Ascending aorta (tissue), 2 donors: ENCODE results near the gene COG5. TPM values are rescaled to one million over a fixed set of nuclear protein-coding genes. Genes with fewer than 3 reads are reported as not detected.

Experiments
- DNase-seq, 2 donors: peaks; one replicate each; pipeline ENCODE4 v3.0.0-alpha.2; 2019; ENCODE audit warnings: low spot score in 2 of 2
- H3K27ac ChIP-seq, 2 donors: fragments of 200-600 bp; sonication (generic); one replicate each; pipeline ENCODE4 v1.5.1; 2016 to 2017; ENCODE audit warnings: mild to moderate bottlenecking in 1 of 2
- H3K27me3 ChIP-seq: fragments of 200-600 bp; sonication (generic); one replicate; pipeline ENCODE4 v1.5.1; 2017
- H3K36me3 ChIP-seq, 2 donors: fragments of 200-600 bp; sonication (generic); one replicate each; pipeline ENCODE4 v1.5.1; 2016
- H3K4me1 ChIP-seq, 2 donors: fragments of 200-600 bp; sonication (generic); one replicate each; pipeline ENCODE4 v1.5.1; 2016 to 2017; ENCODE audit warnings: mild to moderate bottlenecking in 1 of 2
- H3K4me3 ChIP-seq, 2 donors: fragments of 200-600 bp; sonication (generic); one replicate each; pipeline ENCODE4 v1.5.1; 2016 to 2017; ENCODE audit warnings: mild to moderate bottlenecking in 1 of 2
- H3K9me3 ChIP-seq, 2 donors: fragments of 200-600 bp; sonication (generic); one replicate each; pipeline ENCODE4 v1.5.1; 2016
- CTCF ChIP-seq, 3 experiments: fragments of 200-600 bp in 2 of 3; fragments of 450-650 bp in 1 of 3; sonication (generic) in 2 of 3; IDR thresholded peaks; one replicate each; pipeline ENCODE4 v1.5.1; 2016 to 2019; ENCODE audit warnings: antibody characterized with exemption in 3 of 3, mild to moderate bottlenecking in 1 of 3, moderate library complexity in 1 of 3
- intact Hi-C: fragments of 100-400 bp; cut with DNase I; formaldehyde crosslinking; loops from one replicate; pipeline ENCODE4 v1.15.1; 2023
- total RNA-seq: library from RNA; depleted of rRNA; stranded (reverse); fragments of >200 nt; gene quantifications from one replicate; pipeline ENCODE4 v1.1.0, GENCODE V29; 2016

Gene COG5
- total RNA-seq, 1 donor from 2014 or later, result 16.8 TPM

- intact Hi-C loops, result no loop called here
- Histone ChIP-seq H3K4me3 (no peak overlapping the region), H3K4me1 (no peaks in the 10 kb centered on the region), H3K27me3 (no peaks in the 10 kb centered on the region), H3K36me3 (peaks cover 3 to 12% of the 10 kb centered on the region in 2 donors), H3K9me3 (no peaks in the 10 kb centered on the region), H3K27ac (no peak overlapping the region)
- no peak for TF ChIP-seq CTCF (IDR thresholded peaks at IDR 0.05)
- DNase-seq, result no peak
Measured at GRCh38 chr7:107528461-107528860, 35.3 kb downstream of the COG5 start.

GRCh38 chr7:107527196-107527595 is 36.5 kb downstream of the COG5 start:
- intact Hi-C loops, result no loop called here
- Histone ChIP-seq H3K4me3 (no peak overlapping the region), H3K27ac (no peak overlapping the region), H3K9me3 (no peaks in the 10 kb centered on the region), H3K36me3 (peaks cover 3 to 12% of the 10 kb centered on the region in 2 donors), H3K4me1 (no peaks in the 10 kb centered on the region), H3K27me3 (no peaks in the 10 kb centered on the region)
- no peak for TF ChIP-seq CTCF (IDR thresholded peaks at IDR 0.05)
- no peak for DNase-seq

GRCh38 chr7:107526672-107527071 is 37.0 kb downstream of the COG5 start:
- no peaks in the 10 kb centered on the region for H3K9me3 ChIP-seq
- intact Hi-C loops, result no loop called here
- no peak overlapping the region for H3K27ac ChIP-seq
- no peak for DNase-seq
- H3K36me3 ChIP-seq, result peaks cover 3 to 12% of the 10 kb centered on the region in 2 donors
- H3K27me3 ChIP-seq, result no peaks in the 10 kb centered on the region
- H3K4me3 ChIP-seq, result no peak overlapping the region
- TF ChIP-seq CTCF (IDR thresholded peaks at IDR 0.05), result no peak
- no peaks in the 10 kb centered on the region for H3K4me1 ChIP-seq

- intact Hi-C loops, result no loop called here
- Histone ChIP-seq H3K4me1 (no peaks in the 10 kb centered on the region), H3K4me3 (no peak overlapping the region), H3K36me3 (peaks cover 0 to 10% of the 10 kb centered on the region in 2 donors), H3K27me3 (no peaks in the 10 kb centered on the region), H3K9me3 (no peaks in the 10 kb centered on the region), H3K27ac (no peak overlapping the region)
- no peak for TF ChIP-seq CTCF (IDR thresholded peaks at IDR 0.05)
- DNase-seq, result no peak
Measured at GRCh38 chr7:107506674-107507339, 56.9 kb downstream of the COG5 start.

- Histone ChIP-seq H3K27ac (no peak overlapping the region), H3K27me3 (no peaks in the 10 kb centered on the region), H3K4me1 (no peaks in the 10 kb centered on the region), H3K36me3 (peaks cover 0 to 10% of the 10 kb centered on the region in 2 donors), H3K9me3 (no peaks in the 10 kb centered on the region), H3K4me3 (no peak overlapping the region)
- intact Hi-C loops, result no loop called here
- TF ChIP-seq CTCF (IDR thresholded peaks at IDR 0.05), result no peak
- DNase-seq, result no peak
Measured at GRCh38 chr7:107505997-107506673, 57.6 kb downstream of the COG5 start.
